Heart left ventricle (tissue), 16 donors: ENCODE data around the gene RUNX3. TPM values are rescaled to one million over a fixed set of nuclear protein-coding genes. Genes with fewer than 3 reads are reported as not detected.

Experiments used
- ATAC-seq, 4 donors: fragments of 200-7000 bp; cut with Tn5 transposase; one replicate each; pipeline ENCODE4 v1.9.1; 2020 to 2022; ENCODE audit warnings: moderate library complexity in 4 of 4, mild to moderate bottlenecking in 3 of 4, moderate number of reproducible peaks in 1 of 4
- DNase-seq, 5 donors: peaks; one replicate each; pipeline ENCODE4 v3.0.0-alpha.2; 2020
- H3K27ac ChIP-seq, 12 donors: fragments of 200-600 bp; sonication (generic) in 4 of 12; one replicate each; pipeline versions ENCODE4 v1.5.0 to v1.8.0; 2016 to 2022; ENCODE audit warnings: mild to moderate bottlenecking in 2 of 12
- H3K27me3 ChIP-seq, 9 donors: fragments of 200-600 bp; sonication (generic) in 2 of 9; one replicate each; pipeline versions ENCODE4 v1.5.1 to v1.8.0; 2016 to 2022; ENCODE audit warnings: mild to moderate bottlenecking in 3 of 9
- H3K36me3 ChIP-seq, 9 donors: fragments of 200-600 bp; sonication (generic) in 2 of 9; one replicate each; pipeline versions ENCODE4 v1.5.0 to v1.8.0; 2018 to 2022; ENCODE audit warnings: mild to moderate bottlenecking in 2 of 9
- H3K4me1 ChIP-seq, 12 donors: fragments of 200-600 bp; sonication (generic) in 4 of 12; one replicate each; pipeline versions ENCODE4 v1.5.0 to v1.8.0; 2016 to 2022; ENCODE audit warnings: mild to moderate bottlenecking in 3 of 12
- H3K4me3 ChIP-seq, 12 donors: fragments of 200-600 bp; sonication (generic) in 4 of 12; one replicate each; pipeline versions ENCODE4 v1.5.0 to v1.8.0; 2017 to 2022; ENCODE audit warnings: mild to moderate bottlenecking in 9 of 12, moderate library complexity in 4 of 12
- H3K9me3 ChIP-seq, 12 donors: fragments of 200-600 bp; sonication (generic) in 4 of 12; one replicate each; pipeline versions ENCODE4 v1.5.0 to v1.8.0; 2016 to 2022; ENCODE audit warnings: mild to moderate bottlenecking in 1 of 12
- POLR2A ChIP-seq, 2 donors: fragments of 450-650 bp; IDR thresholded peaks; one replicate each; pipeline ENCODE4 v1.6.1; 2017; ENCODE audit warnings: antibody characterized with exemption in 2 of 2, mild to moderate bottlenecking in 2 of 2, moderate library complexity in 2 of 2
- WGBS, 4 donors: extraction: QIAGEN DNeasy Blood & Tissue Kit in 2 of 4; methylation state at CpG; one replicate each; pipeline versions ENCODE4 v1.1.5 to v1.1.7; 2013 to 2018; 5-methylcytosine and 5-hydroxymethylcytosine counted together
- intact Hi-C, 10 donors: fragments of 100-400 bp; cut with DNase I; formaldehyde crosslinking; loops; one replicate each; pipeline versions ENCODE4 v1.11.1 to v1.14.2; 2022
- polyA plus RNA-seq, 2 donors: library from polyadenylated mRNA; stranded (reverse); fragments of 200-250 nt; gene quantifications; one replicate each; pipeline ENCODE4 v1.2.3, GENCODE V29; 2013
- total RNA-seq, 9 donors: library from RNA; depleted of rRNA in 2 of 9; stranded (reverse); fragments of >200 nt in 2 of 9; fragmentation: NEBNext Ultra II Directional in 3 of 9; extraction: Animal tissue kit (Norgen Biotek cat#: 25700) in 3 of 9; gene quantifications; one replicate each; pipeline versions ENCODE4 v1.1.0 to v1.2.4, GENCODE V29; 2016 to 2023
- TF ChIP-seq, protein P1 (sequence below), 12 donors: fragments of 200-600 bp; sonication (generic) in 4 of 12; IDR thresholded peaks; one replicate each; pipeline versions ENCODE4 v1.5.0 to v1.8.0; 2018 to 2022; ENCODE audit warnings: antibody characterized with exemption in 12 of 12, mild to moderate bottlenecking in 5 of 12
- donor health status: ischemic (EF 13 %, LVEDD 7.1; RV severe dilation, severe dysfunction).
- donor health status: healthy with polysubstance abuse.
- donor health status: DM: no; HTN: yes; CAD: no.
- donor health status: DM: no; HTN: no; CAD: no.
- donor health status: ischemic (EF 25% LVEDD 6.9; RV normal size, moderate dysfunction).
- donor health status: ischemic (EF 25% LVEDD 5.7; RV mildly dilated, moderate dysfunction).
- donor health status: healthy.
- donor health status: DM: yes; HTN: yes; CAD: no.
- donor health status: ischemic (EF 35%, LVEDD 5.7; RV mildly dilated, moderate dysfunction).
- donor health status: nonischemic (EF 11% LVEDD 7.7; RV severe dilation, severe dysfunction).
- donor health status: DM: yes; HTN: yes; CAD: no.
- donor health status: PGD.
- donor health status: ischemic (EF 29% LVEDD 5.4; RV normal size, mild dysfunction).
- donor health status: nonischemic (EF 23%, LVEDD 6.1; RV moderate dilation, normal function).

RUNX3 gene
- total and polyA plus RNA-seq, 11 donors = 0.21 to 8.7 (median 0.38) TPM

DNA sequence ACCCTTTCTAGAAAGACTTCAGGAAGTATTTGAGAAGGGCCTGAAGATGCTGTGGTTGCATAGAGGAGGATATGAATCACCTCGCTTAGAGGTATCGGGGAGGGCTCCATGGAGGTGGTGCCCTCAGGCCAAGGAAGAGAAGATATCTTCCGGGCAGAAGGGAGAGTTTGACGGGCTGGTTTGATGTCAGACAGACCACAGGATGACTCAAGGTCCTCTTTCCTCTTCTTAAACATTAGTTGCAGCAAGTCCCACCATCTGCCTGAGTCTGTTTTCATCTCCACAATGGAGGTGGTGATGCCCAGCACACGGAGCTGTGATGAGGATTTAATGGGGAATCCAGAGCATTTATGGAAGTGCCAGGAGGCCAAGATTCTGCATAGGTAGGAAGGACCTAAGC, 25.1 kb upstream of the RUNX3 start:
- TF ChIP-seq, protein P1, sequence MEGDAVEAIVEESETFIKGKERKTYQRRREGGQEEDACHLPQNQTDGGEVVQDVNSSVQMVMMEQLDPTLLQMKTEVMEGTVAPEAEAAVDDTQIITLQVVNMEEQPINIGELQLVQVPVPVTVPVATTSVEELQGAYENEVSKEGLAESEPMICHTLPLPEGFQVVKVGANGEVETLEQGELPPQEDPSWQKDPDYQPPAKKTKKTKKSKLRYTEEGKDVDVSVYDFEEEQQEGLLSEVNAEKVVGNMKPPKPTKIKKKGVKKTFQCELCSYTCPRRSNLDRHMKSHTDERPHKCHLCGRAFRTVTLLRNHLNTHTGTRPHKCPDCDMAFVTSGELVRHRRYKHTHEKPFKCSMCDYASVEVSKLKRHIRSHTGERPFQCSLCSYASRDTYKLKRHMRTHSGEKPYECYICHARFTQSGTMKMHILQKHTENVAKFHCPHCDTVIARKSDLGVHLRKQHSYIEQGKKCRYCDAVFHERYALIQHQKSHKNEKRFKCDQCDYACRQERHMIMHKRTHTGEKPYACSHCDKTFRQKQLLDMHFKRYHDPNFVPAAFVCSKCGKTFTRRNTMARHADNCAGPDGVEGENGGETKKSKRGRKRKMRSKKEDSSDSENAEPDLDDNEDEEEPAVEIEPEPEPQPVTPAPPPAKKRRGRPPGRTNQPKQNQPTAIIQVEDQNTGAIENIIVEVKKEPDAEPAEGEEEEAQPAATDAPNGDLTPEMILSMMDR (IDR thresholded peaks at IDR 0.05) = no peak
- no peak for TF ChIP-seq POLR2A (IDR thresholded peaks at IDR 0.05)
- Histone ChIP-seq H3K36me3 (no peaks in the 10 kb centered on the region), H3K4me1 (peaks cover 0 to 21% (median 0%) of the 10 kb centered on the region in 12 donors), H3K4me3 (no peak overlapping the region), H3K27ac (no peak overlapping the region), H3K9me3 (no peaks in the 10 kb centered on the region), H3K27me3 (peaks cover 0 to 15% (median 3%) of the 10 kb centered on the region in 9 donors)
- intact Hi-C loops = no loop called here
- ATAC-seq (no peak), DNase-seq (no peak)
- 67 to 75% (median 72%) methylated on average over 5 of the region's 5 CpGs for WGBS, 4 donors

DNA sequence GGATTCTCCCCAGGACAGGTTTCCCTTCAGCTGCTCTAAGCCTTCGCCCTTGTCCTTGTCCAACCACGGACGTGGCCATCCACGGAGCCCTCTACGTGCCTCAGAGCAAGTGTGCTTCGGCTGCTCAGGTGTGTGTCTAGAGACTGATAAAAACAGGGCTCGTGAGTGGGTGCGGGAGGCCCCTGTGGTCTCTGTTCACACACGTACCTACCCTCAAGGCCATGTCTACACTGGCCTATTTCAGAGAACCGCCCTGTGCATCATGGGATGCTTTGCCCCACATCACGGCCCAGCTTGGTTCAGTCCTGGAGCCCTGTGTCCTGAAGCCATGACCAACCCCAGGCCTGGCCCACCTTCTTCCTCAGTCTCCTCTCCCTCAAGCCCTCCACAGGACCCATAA, 24.6 kb upstream of the RUNX3 start:
- intact Hi-C loops = no loop called here
- Histone ChIP-seq H3K9me3 (no peaks in the 10 kb centered on the region), H3K27me3 (peaks cover 0 to 10% (median 3%) of the 10 kb centered on the region in 9 donors), H3K27ac (no peak overlapping the region), H3K36me3 (no peaks in the 10 kb centered on the region), H3K4me3 (no peak overlapping the region), H3K4me1 (peaks cover 0 to 21% (median 0%) of the 10 kb centered on the region in 12 donors)
- 90 to 94% (median 92%) methylated on average over 11 of the region's 11 CpGs for WGBS, 4 donors
- TF ChIP-seq POLR2A (IDR thresholded peaks at IDR 0.05) = no peak
- TF ChIP-seq, protein P1 (IDR thresholded peaks at IDR 0.05) = no peak
- DNase-seq (peak in 1 of 5 donors; percentile 2), ATAC-seq (no peak)

DNA sequence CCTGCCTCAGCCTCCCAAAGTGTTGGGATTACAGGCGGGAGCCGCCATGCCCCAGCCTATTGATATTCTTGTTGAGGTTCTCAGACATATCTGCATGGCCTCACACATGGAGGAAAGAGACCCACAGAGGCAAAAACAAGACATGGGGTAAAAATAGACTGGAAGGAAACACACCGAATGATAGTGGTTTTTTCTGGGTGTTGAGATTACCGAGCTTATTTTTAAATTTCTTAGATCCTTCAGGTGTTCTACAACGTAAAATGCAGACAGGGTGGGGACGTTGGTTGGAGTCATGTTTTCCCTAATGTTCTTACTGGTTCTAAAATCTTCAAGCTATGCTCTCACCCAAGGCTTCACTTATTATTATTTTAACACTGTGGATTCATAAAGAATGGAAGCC, 23.9 kb upstream of the RUNX3 start:
- Histone ChIP-seq H3K27ac (no peak overlapping the region), H3K4me3 (no peak overlapping the region), H3K4me1 (peaks cover 0 to 21% (median 0%) of the 10 kb centered on the region in 12 donors), H3K27me3 (peaks cover 0 to 8% (median 3%) of the 10 kb centered on the region in 9 donors), H3K36me3 (no peaks in the 10 kb centered on the region), H3K9me3 (no peaks in the 10 kb centered on the region)
- ATAC-seq (no peak), DNase-seq (no peak)
- intact Hi-C loops = no loop called here
- 65 to 74% (median 67%) methylated on average over 6 of the region's 6 CpGs for WGBS, 4 donors
- TF ChIP-seq, protein P1 (IDR thresholded peaks at IDR 0.05) = no peak
- no peak for TF ChIP-seq POLR2A (IDR thresholded peaks at IDR 0.05)

DNA sequence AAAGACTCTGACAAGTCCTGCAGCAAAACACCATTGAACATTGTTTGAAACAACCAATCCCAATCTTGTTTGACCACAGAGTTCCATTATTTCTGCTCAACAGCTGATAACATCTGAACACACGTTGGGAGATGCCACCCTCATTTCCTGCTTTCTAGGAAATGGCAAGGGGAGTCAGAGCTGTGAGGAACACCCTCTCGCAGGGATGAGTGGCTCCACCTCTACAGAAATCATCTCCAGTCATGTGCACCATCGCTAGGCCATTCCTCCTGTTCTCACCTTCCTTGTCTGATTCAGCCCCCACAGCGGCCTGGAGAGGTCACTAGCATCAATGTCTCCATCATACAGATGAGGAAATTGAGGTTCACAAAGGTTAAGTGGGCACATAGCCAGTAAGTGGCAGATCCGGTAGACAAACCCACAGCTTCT, 22.4 kb upstream of the RUNX3 start:
- H3K4me1 ChIP-seq = peaks cover 0 to 21% (median 0%) of the 10 kb centered on the region in 12 donors
- no peak overlapping the region for H3K4me3 ChIP-seq
- no peak for TF ChIP-seq POLR2A (IDR thresholded peaks at IDR 0.05)
- TF ChIP-seq, protein P1 (IDR thresholded peaks at IDR 0.05) = no peak
- no peak overlapping the region for H3K27ac ChIP-seq
- peaks cover 0 to 7% (median 0%) of the 10 kb centered on the region in 9 donors for H3K27me3 ChIP-seq
- intact Hi-C loops = no loop called here
- H3K36me3 ChIP-seq = no peaks in the 10 kb centered on the region
- ATAC-seq (no peak), DNase-seq (peak in 1 of 5 donors; percentile 3)
- no peaks in the 10 kb centered on the region for H3K9me3 ChIP-seq
- 35 to 53% (median 48%) methylated on average over 5 of the region's 5 CpGs for WGBS, 4 donors
